ENCODE results near the gene JUNB. TPM values are rescaled to one million over a fixed set of nuclear protein-coding genes. Genes with fewer than 3 reads are reported as not detected.

The JUNB gene
- polyA plus RNA-seq, 2 of the 4 experiments (the other 2 are of a cell fraction): 55.6 to 94.7 TPM

DNA sequence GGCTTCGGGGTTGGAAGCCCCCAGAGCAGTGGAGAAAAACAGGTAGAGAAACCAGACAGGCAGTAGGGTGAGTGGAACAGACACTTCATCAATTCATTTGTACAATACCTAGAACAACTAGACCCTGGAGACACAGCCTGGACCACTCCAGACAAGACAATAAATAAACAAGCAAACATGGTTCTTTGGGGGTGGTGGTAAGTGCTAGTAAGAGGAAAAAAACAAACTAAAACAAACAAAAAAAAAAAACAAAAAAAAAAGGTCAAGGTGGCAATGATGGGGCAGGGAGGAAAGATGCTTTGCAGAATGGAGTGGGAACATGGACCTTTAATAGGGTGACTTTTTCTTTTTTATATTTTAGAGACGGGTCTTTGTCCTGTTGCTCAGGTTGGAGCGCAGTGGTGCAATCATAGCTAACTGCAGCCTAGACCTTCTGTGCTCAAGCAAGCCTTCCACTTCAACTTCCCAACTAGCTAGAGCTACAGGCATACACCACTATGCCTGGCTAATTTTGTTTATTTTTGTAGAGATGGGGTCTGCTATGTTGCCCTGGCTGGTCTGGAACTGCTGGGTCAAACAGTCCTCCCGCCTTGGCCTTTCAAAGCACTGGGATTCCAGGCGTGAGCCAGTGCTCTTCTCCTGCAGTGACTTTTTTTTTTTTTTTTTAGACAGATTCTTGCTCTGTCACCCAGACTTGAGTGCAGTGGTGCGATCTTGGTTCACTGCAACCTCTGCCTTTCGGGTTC lies 3.1 kb downstream of the JUNB start:
- Histone ChIP-seq H3K4me2 (peak overlapping the region; percentile 86), H3K9me3 (no peaks in the 10 kb centered on the region), H3K4me3 (peak overlapping the region; percentile 92), H3K4me1 (peaks cover 29% of the 10 kb centered on the region), H3K27ac (peak overlapping the region; percentile 96 to 99)
- WGBS (ENCODE audit: missing lambda C conversion rate): 69% methylated on average over 7 of the region's 7 CpGs
- ChIA-PET POLR2A (interaction anchor here (0.7 to 6.5 kb wide), 4 partner anchors 17 to 67 kb away, joined by 4 to 122 read pairs (median 18); no protein-coding TSS in a partner anchor), CTCF (interaction anchor here (0.6 to 17.4 kb wide), 9 partner anchors 11 to 118 kb away, joined by 4 to 901 read pairs (median 18); partner anchors contain the start of genes GET3, HOOK2 and RNASEH2A)
- TF ChIP-seq TP53 (CRISPR knock-in tag; IDR thresholded peaks at IDR 0.05): no peak
- peak; percentile 86 for TF ChIP-seq TFCP2L1 (CRISPR knock-in tag; IDR thresholded peaks at IDR 0.05)
- FAIRE-seq: no peak
- ATAC-seq: no peak
- DNase-seq (ENCODE audit: low read depth in 1 of 2, low spot score in 1 of 2): peak in 1 of 2 experiments; percentile 66

- Histone ChIP-seq H3K9me3 (no peaks in the 10 kb centered on the region), H3K4me2 (peak overlapping the region; percentile 86; the same call in 2 of the 3 replicates), H3K4me1 (peaks cover 29% of the 10 kb centered on the region), H3K27ac (peak overlapping the region; percentile 96 to 99), H3K4me3 (no peak overlapping the region)
- ATAC-seq: no peak
- ChIA-PET CTCF (interaction anchor here (0.9 to 17.4 kb wide), 16 partner anchors 8 to 118 kb away, joined by 4 to 901 read pairs (median 15); partner anchors contain the start of genes GET3, HOOK2, MAST1 and RNASEH2A), POLR2A (interaction anchor here (0.7 to 6.5 kb wide), 4 partner anchors 17 to 67 kb away, joined by 3 to 122 read pairs (median 4); no protein-coding TSS in a partner anchor)
- TF ChIP-seq HOXB13 (CRISPR knock-in tag; IDR thresholded peaks at IDR 0.05; ENCODE audit: low read depth) (no peak), RNF2 (IDR thresholded peaks at IDR 0.05; ENCODE audit: borderline replicate concordance, low read depth) (no peak), ELK1 (IDR thresholded peaks at IDR 0.05; ENCODE audit: low read depth, low read length) (no peak), ATOH8 (CRISPR knock-in tag; IDR thresholded peaks at IDR 0.05; ENCODE audit: low read depth) (no peak), MAZ (IDR thresholded peaks at IDR 0.05; ENCODE audit: borderline replicate concordance, low read depth, low read length) (no peak), HES2 (IDR thresholded peaks at IDR 0.05) (no peak), EHMT2 (IDR thresholded peaks at IDR 0.05; ENCODE audit: low read depth) (no peak)
- TF ChIP-seq, protein P1, sequence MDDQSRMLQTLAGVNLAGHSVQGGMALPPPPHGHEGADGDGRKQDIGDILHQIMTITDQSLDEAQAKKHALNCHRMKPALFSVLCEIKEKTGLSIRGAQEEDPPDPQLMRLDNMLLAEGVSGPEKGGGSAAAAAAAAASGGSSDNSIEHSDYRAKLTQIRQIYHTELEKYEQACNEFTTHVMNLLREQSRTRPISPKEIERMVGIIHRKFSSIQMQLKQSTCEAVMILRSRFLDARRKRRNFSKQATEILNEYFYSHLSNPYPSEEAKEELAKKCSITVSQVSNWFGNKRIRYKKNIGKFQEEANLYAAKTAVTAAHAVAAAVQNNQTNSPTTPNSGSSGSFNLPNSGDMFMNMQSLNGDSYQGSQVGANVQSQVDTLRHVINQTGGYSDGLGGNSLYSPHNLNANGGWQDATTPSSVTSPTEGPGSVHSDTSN (IDR thresholded peaks at IDR 0.05): 0 out of 2 replicates have a peak, but pooled peaks have one; percentile 8
- WGBS (ENCODE audit: missing lambda C conversion rate): 93% methylated on average over 9 of the region's 9 CpGs
- no peak for FAIRE-seq
- peak in 1 of 2 experiments; percentile 54 for DNase-seq (ENCODE audit: low read depth in 1 of 2, low spot score in 1 of 2)
Measured at GRCh38 chr19:12794971-12795381, 3.7 kb downstream of the JUNB start.

DNA sequence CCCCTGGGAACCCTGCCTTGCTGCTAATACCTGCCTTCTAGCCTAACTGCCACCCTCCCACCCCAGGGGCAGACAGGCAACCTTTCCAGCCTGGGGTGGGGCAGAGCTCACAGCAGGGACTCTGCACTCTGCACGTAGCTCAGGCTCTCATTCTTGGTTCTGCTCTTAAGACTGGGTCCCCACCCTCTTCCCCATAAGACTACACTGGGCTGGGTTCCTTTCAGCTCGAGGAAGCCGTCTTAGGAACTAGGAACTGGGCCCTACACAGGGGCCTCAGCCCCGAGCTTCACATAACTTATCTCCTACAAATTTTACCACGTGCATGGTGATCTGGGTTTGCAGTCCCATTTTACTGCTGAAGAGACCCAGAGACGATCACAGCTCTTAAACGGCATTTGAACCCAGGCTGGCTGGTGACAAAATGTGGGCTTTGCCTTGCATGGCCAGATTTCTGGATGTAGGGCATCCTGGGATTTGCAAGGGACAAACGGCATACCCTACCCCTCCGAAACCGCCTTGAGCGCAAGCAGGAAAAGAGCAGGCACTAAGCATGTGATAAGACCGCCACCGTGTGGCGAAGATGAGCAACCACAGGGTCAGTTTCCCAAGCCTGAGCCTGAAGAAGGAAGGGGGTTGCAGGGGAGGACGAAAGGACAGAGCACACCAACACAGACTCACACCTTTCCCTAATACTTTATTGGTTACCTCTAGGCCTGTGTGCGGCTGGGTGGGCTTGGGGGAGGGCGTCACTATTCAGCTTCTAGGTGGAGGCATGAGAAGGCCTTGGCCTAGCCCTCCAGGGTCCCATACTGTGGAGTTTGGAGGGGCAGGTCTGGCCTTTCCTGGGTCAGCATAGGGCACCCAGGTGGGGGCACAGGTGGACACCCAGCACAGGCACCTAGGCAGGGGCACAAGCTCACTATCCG lies 5.1 kb downstream of the JUNB start:
- WGBS (ENCODE audit: missing lambda C conversion rate): under 1% methylated on average over 13 of the region's 18 CpGs
- Histone ChIP-seq H3K4me1 (peaks cover 21% of the 10 kb centered on the region), H3K27ac (peak overlapping the region; percentile 69 to 84), H3K4me2 (peak overlapping the region; percentile 64), H3K4me3 (no peak overlapping the region), H3K9me3 (no peaks in the 10 kb centered on the region)
- FAIRE-seq (no peak), ATAC-seq (peak; percentile 27 to 34; a peak in 4 of 6 replicates), DNase-seq (ENCODE audit: low read depth in 1 of 2, low spot score in 1 of 2) (peak in 1 of 2 experiments; percentile 86)
- CTCF ChIA-PET: interaction anchor here (0.6 to 17.4 kb wide), 37 partner anchors 9 to 120 kb away, joined by 3 to 901 read pairs (median 5); partner anchors contain the start of genes BEST2, GET3, HOOK2 and MAST1
- POLR2A ChIA-PET: interaction anchor here (0.8 to 6.5 kb wide), 3 partner anchors 19 to 30 kb away, joined by 3 to 122 read pairs (median 3); no protein-coding TSS in a partner anchor
- peak; percentile 93 for TF ChIP-seq SMC3 (IDR thresholded peaks at IDR 0.05)
- TF ChIP-seq, protein P2, sequence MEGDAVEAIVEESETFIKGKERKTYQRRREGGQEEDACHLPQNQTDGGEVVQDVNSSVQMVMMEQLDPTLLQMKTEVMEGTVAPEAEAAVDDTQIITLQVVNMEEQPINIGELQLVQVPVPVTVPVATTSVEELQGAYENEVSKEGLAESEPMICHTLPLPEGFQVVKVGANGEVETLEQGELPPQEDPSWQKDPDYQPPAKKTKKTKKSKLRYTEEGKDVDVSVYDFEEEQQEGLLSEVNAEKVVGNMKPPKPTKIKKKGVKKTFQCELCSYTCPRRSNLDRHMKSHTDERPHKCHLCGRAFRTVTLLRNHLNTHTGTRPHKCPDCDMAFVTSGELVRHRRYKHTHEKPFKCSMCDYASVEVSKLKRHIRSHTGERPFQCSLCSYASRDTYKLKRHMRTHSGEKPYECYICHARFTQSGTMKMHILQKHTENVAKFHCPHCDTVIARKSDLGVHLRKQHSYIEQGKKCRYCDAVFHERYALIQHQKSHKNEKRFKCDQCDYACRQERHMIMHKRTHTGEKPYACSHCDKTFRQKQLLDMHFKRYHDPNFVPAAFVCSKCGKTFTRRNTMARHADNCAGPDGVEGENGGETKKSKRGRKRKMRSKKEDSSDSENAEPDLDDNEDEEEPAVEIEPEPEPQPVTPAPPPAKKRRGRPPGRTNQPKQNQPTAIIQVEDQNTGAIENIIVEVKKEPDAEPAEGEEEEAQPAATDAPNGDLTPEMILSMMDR (IDR thresholded peaks at IDR 0.05): peak; percentile 90
- TF ChIP-seq RAD21 (conservative IDR thresholded peaks at IDR 0.05 in 1 of 2, IDR thresholded peaks at IDR 0.05 in 1 of 2): peak; percentile 95 to 98
- TF ChIP-seq MYC (IDR thresholded peaks at IDR 0.05; ENCODE audit: borderline replicate concordance, low read length): no peak; the same call in 1 of the 2 replicates
- TF ChIP-seq ATOH8 (CRISPR knock-in tag; IDR thresholded peaks at IDR 0.05; ENCODE audit: low read depth): no peak

All from A549 (cell line).